Liver (tissue), 9 donors: ENCODE results near the gene PFKL. TPM values are rescaled to one million over a fixed set of nuclear protein-coding genes. Genes with fewer than 3 reads are reported as not detected.

Source experiments
- DNase-seq: peaks from one replicate; pipeline ENCODE4 v3.0.0-alpha.2; 2017; ENCODE audit warnings: low spot score
- H3K27ac ChIP-seq, 2 donors: one replicate each; pipeline ENCODE4 v1.7.0; 2013; ENCODE audit warnings: inconsistent platforms in 2 of 2, low read length in 2 of 2, control low read depth in 1 of 2, low read depth in 1 of 2, mild to moderate bottlenecking in 1 of 2
- H3K27me3 ChIP-seq, 4 donors: one replicate each; pipeline versions ENCODE4 v1.6.1 to v1.7.0; 2013; ENCODE audit warnings: low read length in 3 of 4, inconsistent platforms in 1 of 4, mild to moderate bottlenecking in 1 of 4, moderate library complexity in 1 of 4; ENCODE audit not compliant: control insufficient read depth in 4 of 4, insufficient read depth in 4 of 4
- H3K36me3 ChIP-seq, 4 donors: one replicate each; pipeline versions ENCODE4 v1.6.1 to v1.7.0; 2013; ENCODE audit warnings: low read length in 3 of 4, mild to moderate bottlenecking in 3 of 4, low read depth in 1 of 4, moderate library complexity in 1 of 4; ENCODE audit not compliant: control insufficient read depth in 4 of 4, insufficient read depth in 3 of 4
- H3K4me1 ChIP-seq, 4 donors: one replicate each; pipeline versions ENCODE4 v1.6.1 to v1.7.0; 2013; ENCODE audit warnings: low read length in 3 of 4, mild to moderate bottlenecking in 3 of 4, moderate library complexity in 1 of 4; ENCODE audit not compliant: control insufficient read depth in 4 of 4, insufficient read depth in 4 of 4
- H3K4me3 ChIP-seq, 3 donors: one replicate each; pipeline versions ENCODE4 v1.6.1 to v1.7.0; 2013; ENCODE audit warnings: low read length in 3 of 3, control low read depth in 1 of 3, low read depth in 1 of 3, mild to moderate bottlenecking in 1 of 3
- H3K9ac ChIP-seq, 2 donors: one replicate each; pipeline ENCODE4 v1.7.0; 2013; ENCODE audit warnings: low read length in 2 of 2, mild to moderate bottlenecking in 2 of 2, moderate library complexity in 2 of 2, control low read depth in 1 of 2, low read depth in 1 of 2
- H3K9me3 ChIP-seq, 4 donors: one replicate each; pipeline versions ENCODE4 v1.6.1 to v1.7.0; 2013; ENCODE audit warnings: low read length in 3 of 4; ENCODE audit not compliant: control insufficient read depth in 4 of 4
- EGR1 ChIP-seq, 2 donors: IDR thresholded peaks; 2 replicates each; pipeline ENCODE4 v1.6.1; 2016 to 2018; ENCODE audit warnings: antibody characterized with exemption in 2 of 2, low read depth in 2 of 2
- FOXA1 ChIP-seq: IDR thresholded peaks from 2 replicates; pipeline ENCODE4 v1.6.1; 2016; ENCODE audit warnings: antibody characterized with exemption
- GABPA ChIP-seq, 2 donors: IDR thresholded peaks in 1 of 2; conservative IDR thresholded peaks in 1 of 2; 2 replicates each; pipeline ENCODE4 v1.6.1; 2016; ENCODE audit warnings: antibody characterized with exemption in 2 of 2, mild to moderate bottlenecking in 1 of 2, moderate library complexity in 1 of 2
- HNF4A ChIP-seq, 2 donors: conservative IDR thresholded peaks; 2 replicates each; pipeline ENCODE4 v1.6.1; 2016; ENCODE audit warnings: antibody characterized with exemption in 2 of 2, mild to moderate bottlenecking in 2 of 2
- HNF4G ChIP-seq: IDR thresholded peaks from 2 replicates; pipeline ENCODE4 v1.6.1; 2016; ENCODE audit warnings: antibody characterized with exemption
- MAX ChIP-seq: IDR thresholded peaks from 2 replicates; pipeline ENCODE4 v1.6.1; 2016; ENCODE audit warnings: antibody characterized with exemption
- NR2F2 ChIP-seq: IDR thresholded peaks from 2 replicates; pipeline ENCODE4 v1.6.1; 2016; ENCODE audit warnings: antibody characterized with exemption
- RAD21 ChIP-seq, 2 donors: IDR thresholded peaks; 2 replicates each; pipeline ENCODE4 v1.6.1; 2016; ENCODE audit warnings: antibody characterized with exemption in 2 of 2, mild to moderate bottlenecking in 2 of 2
- REST ChIP-seq: IDR thresholded peaks from 2 replicates; pipeline ENCODE4 v1.6.1; 2016; ENCODE audit warnings: antibody characterized with exemption, mild to moderate bottlenecking
- RXRA ChIP-seq, 2 donors: IDR thresholded peaks; 2 replicates each; pipeline ENCODE4 v1.6.1; 2017 to 2018; ENCODE audit warnings: antibody characterized with exemption in 2 of 2, mild to moderate bottlenecking in 1 of 2
- TAF1 ChIP-seq: conservative IDR thresholded peaks from 2 replicates; pipeline ENCODE4 v1.6.1; 2016; ENCODE audit warnings: antibody characterized with exemption, mild to moderate bottlenecking
- YY1 ChIP-seq: IDR thresholded peaks from 2 replicates; pipeline ENCODE4 v1.6.1; 2016; ENCODE audit warnings: antibody characterized with exemption, mild to moderate bottlenecking
- WGBS: extraction: QIAGEN DNeasy Blood & Tissue Kit; methylation state at CpG from one replicate; pipeline ENCODE4 v1.1.7; 2013; 5-methylcytosine and 5-hydroxymethylcytosine counted together
- polyA plus RNA-seq, 2 donors: library from polyadenylated mRNA; stranded (reverse) in 1 of 2; unstranded in 1 of 2; fragments of 200-250 nt in 1 of 2; fragments of >200 nt in 1 of 2; fragmentation: Nextera tagmentation in 1 of 2; extraction: Ambion mirVana in 1 of 2; gene quantifications; one replicate each; pipeline versions ENCODE4 v1.2.1 to v1.2.3, GENCODE V29; 2013 to 2015
- total RNA-seq, 2 donors: library from RNA; depleted of rRNA; stranded (reverse); fragments of >200 nt; gene quantifications; one replicate each; pipeline ENCODE4 v1.2.3, GENCODE V29; 2014
- TF ChIP-seq, protein P1 (sequence below): fragments of 150-350 bp; IDR thresholded peaks from 2 replicates; pipeline ENCODE4 v1.5.1; 2017; ENCODE audit warnings: improper control_type of control experiment, low read depth, low read length; ENCODE audit not compliant: missing input control
- donor health status: healthy.
- donor health status: healthy.
- donor health status: healthy.
- donor health status: healthy.
- donor health status: healthy.

The PFKL gene
- total and polyA plus RNA-seq, 4 donors: 48.1 to 98.4 (median 81.0) TPM

DNA sequence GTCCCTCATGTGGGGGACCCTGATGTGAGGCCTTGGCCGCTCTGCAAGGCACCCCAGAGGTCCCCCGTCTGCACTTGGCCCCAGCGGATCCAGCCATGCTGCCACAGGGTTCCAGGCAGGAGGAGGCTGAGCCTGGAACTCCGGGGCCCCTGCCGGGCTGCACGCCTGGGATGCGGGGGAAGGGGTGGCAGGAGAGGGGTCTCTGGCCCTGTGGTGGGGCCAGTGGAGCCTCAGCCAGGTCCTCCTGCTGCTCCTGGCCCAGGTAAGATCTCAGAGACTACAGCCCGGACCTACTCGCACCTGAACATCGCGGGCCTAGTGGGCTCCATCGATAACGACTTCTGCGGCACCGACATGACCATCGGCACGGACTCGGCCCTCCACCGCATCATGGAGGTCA, 12.9 kb downstream of the PFKL start:
- Histone ChIP-seq H3K9me3 (no peaks in the 10 kb centered on the region), H3K27ac (no peak overlapping the region), H3K27me3 (no peaks in the 10 kb centered on the region), H3K9ac (no peak overlapping the region), H3K36me3 (peaks cover 14 to 65% (median 16%) of the 10 kb centered on the region in 4 donors), H3K4me1 (no peaks in the 10 kb centered on the region), H3K4me3 (no peak overlapping the region)
- no peak for TF ChIP-seq EGR1 (IDR thresholded peaks at IDR 0.05; ENCODE audit: low read depth in 2 of 2)
- TF ChIP-seq, protein P1, sequence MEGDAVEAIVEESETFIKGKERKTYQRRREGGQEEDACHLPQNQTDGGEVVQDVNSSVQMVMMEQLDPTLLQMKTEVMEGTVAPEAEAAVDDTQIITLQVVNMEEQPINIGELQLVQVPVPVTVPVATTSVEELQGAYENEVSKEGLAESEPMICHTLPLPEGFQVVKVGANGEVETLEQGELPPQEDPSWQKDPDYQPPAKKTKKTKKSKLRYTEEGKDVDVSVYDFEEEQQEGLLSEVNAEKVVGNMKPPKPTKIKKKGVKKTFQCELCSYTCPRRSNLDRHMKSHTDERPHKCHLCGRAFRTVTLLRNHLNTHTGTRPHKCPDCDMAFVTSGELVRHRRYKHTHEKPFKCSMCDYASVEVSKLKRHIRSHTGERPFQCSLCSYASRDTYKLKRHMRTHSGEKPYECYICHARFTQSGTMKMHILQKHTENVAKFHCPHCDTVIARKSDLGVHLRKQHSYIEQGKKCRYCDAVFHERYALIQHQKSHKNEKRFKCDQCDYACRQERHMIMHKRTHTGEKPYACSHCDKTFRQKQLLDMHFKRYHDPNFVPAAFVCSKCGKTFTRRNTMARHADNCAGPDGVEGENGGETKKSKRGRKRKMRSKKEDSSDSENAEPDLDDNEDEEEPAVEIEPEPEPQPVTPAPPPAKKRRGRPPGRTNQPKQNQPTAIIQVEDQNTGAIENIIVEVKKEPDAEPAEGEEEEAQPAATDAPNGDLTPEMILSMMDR: no peak
- 98% methylated on average over 19 of the region's 19 CpGs for WGBS
- DNase-seq: no peak

- Histone ChIP-seq H3K9me3 (no peaks in the 10 kb centered on the region), H3K4me1 (no peaks in the 10 kb centered on the region), H3K4me3 (no peak overlapping the region), H3K27ac (no peak overlapping the region), H3K27me3 (no peaks in the 10 kb centered on the region), H3K36me3 (peaks cover 14 to 64% (median 17%) of the 10 kb centered on the region in 4 donors), H3K9ac (no peak overlapping the region)
- TF ChIP-seq HNF4G: no peak
- no peak for TF ChIP-seq GABPA (IDR thresholded peaks at IDR 0.05 in 1 of 2, conservative IDR thresholded peaks at IDR 0.05 in 1 of 2)
- no peak for TF ChIP-seq RAD21 (IDR thresholded peaks at IDR 0.05)
- TF ChIP-seq YY1: no peak
- TF ChIP-seq RXRA (IDR thresholded peaks at IDR 0.05): no peak
- TF ChIP-seq NR2F2: no peak
- no peak for TF ChIP-seq MAX
- TF ChIP-seq REST: no peak
- TF ChIP-seq HNF4A (conservative IDR thresholded peaks at IDR 0.05): no peak
- TF ChIP-seq TAF1: no peak
- TF ChIP-seq, protein P1: no peak
- TF ChIP-seq FOXA1: no peak
- WGBS: 94% methylated on average over 13 of the region's 13 CpGs
- no peak for DNase-seq
These were observed 13.6 kb downstream of the PFKL start for GRCh38 chr21:44313451-44313850.
